Embryonic facial prominence (tissue), 1 donor: ENCODE measurements around the gene NEURL1B.
"Not testable (repeated sequence)": the region's sequence is repeated elsewhere in the genome, so short reads cannot be mapped to it uniquely, and the experiment has no call there.

Experiments used
- DNase-seq: peaks from one replicate; pipeline ENCODE4 v3.0.0-alpha.2; 2016; ENCODE audit errors: extremely low spot score

The NEURL1B gene

GRCh38 chr5:172634106-172634899, 6.8 kb upstream of the NEURL1B start:
- no peak for DNase-seq

GRCh38 chr5:172635038-172635437, 6.0 kb upstream of the NEURL1B start:
- no peak for DNase-seq

- no peak for DNase-seq
These were observed 4.6 kb upstream of the NEURL1B start for GRCh38 chr5:172636279-172637050.

DNA sequence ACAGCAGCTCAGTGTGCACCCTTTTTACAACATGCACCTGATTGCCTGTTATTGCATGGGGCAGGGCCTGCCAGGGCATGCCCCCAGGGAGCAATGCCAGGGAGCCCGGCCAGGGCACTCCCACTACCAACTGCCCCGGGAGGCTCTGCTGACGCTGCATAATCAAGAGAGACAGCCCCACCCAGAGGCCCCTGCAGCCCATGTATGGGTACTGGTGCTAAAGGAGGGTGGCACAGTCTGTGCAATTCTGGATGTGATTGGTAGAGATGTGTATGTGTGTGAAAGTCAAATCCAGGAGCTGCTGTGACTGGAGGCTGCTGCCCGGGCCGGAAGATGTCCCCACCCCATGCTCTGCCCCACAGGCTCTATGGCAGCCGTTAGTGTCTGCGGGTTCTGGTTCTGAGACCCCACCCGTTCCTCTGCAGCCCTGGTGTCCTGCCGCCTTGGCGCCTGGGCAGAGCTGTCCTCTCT, 3.9 kb upstream of the NEURL1B start:
- no peak for DNase-seq

- DNase-seq = no peak
These were observed 3.3 kb upstream of the NEURL1B start for GRCh38 chr5:172637740-172638139.

DNA sequence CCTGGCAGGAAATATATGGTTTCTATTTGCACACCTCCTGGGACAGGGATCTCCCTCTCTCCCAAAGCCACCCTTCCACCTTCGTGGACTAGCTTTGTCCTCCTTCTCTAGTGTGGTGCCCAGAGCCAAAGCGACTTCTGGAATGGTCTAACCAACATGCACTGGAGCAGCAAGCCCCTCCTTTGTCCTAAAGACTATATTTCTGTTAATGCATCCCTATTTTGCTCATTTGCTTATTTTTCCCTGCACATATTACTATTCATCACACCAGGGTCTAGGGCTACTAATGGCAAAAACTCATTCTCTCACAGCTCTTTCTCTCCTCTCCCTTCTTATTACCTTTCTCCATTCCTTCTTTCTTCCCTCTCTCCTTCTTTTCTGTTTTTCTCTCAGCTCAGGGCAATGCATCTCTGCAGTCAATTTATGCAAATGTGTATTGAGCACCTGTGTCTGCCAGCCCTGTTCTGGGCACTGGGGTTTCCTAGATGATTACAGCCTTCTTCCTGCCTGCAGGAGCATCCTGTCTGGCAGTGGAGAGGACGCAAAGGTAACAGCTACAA, 2.8 kb upstream of the NEURL1B start:
- no peak for DNase-seq

GRCh38 chr5:172640139-172640538, 924 bp upstream of the NEURL1B start:
- DNase-seq = no peak

GRCh38 chr5:172641359-172642050, 442 bp downstream of the NEURL1B start:
- DNase-seq = no peak

DNA sequence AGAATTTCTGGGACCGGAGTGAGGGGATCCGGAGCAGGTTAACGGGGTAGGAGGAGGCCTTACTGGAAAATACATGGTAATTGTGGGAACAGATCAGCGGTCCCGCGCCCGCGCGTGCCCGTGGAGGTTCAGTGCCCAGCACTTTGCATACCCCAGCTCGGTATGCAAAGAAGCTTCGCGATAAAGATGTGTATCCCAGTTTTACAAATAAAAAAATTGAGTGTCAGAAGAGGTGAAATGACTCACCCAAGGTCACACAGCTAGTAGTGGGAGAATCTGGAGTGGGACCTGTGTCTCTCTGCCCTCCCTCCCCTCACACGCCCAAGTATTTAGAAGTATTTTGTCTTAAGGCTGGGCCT, 967 bp downstream of the NEURL1B start:
- DNase-seq = no peak

GRCh38 chr5:172642486-172642885, 1.4 kb downstream of the NEURL1B start:
- DNase-seq = no peak

GRCh38 chr5:172642926-172643871, 2.1 kb downstream of the NEURL1B start:
- no peak for DNase-seq

- no peak for DNase-seq
These were observed 3.2 kb downstream of the NEURL1B start for GRCh38 chr5:172644266-172644665.

DNA sequence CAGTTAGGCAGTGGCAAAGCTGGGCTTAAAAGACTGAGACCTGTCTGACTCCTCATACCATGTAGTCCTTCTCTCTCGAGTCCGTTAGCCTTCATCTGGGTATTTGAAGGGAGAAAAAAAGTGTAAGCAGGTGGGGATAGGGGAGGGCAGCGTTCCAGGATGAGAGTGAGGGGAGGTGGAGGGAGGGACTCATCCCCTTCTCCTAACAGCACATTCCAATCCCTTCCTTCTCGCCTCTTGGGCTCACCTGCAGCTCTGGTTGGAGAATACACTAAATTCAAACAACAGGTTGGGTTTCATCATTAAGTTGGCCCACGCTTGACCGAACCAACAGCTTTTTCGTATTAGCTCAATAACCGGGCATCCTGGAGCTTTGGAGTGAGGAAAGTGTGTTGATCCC, 3.6 kb downstream of the NEURL1B start:
- no peak for DNase-seq

GRCh38 chr5:172645271-172646055, 4.4 kb downstream of the NEURL1B start:
- DNase-seq = no peak

DNA sequence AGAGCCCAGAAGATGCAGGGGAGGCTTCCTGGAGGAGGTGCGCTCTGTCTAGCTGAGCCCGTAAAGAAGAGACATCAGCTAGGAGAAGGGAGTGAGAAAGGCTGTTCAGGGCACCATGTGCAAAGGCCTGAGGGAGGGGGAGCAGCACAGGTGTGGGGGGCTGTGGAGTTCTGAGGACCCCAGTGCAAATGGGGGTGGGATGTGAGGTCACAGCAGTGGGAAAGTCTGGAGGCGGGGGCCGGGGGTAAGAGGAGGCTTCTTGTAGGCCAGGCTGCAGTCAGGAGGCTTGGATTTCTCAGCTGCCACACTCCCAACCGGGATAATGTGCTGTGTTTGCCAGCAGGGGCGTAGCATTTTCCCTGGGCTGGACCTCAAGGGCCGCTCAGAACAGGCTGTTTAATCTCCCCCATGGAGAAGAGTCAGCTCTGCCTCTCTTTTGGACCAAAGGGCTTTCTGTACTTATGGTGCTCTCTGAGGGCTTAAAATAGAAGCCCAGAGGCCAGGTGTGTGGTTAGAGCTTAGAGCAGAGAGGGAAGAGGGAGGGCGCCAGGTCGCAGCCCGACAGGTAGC, 5.7 kb downstream of the NEURL1B start:
- DNase-seq = no peak

DNA sequence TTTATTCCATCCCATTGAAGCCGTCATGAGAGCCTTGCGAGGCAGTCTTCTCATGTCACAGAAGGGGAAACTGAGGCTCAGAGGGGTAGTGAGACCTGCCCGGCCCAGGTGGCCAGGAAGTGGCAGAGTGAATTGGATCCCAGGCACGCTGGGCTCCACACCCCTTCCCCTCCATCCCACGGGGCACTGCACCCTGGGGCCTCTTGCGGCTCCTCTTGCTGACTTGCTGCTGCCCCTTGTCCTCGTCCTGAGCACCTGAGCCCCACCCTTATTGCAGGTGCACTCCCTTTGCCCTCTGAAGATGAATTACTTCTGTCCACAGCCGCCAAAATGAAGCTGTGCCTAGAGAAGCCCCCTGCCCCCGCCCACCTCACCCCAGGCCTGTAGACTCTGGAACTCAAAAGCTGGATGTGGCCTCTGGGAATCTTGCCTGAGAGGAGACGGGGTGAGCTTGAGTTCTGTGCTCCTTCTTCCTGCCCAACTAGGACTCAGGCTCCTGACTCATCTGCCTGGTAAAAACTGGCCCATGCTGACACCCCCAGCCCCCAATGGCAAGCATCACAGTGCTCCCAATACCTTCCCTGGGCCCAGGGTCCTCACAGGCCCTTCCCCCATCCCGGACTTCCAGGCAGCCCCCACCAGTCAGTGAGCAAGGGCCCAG, 6.4 kb downstream of the NEURL1B start:
- DNase-seq = no peak

GRCh38 chr5:172648013-172648381, 6.9 kb downstream of the NEURL1B start:
- no peak for DNase-seq

GRCh38 chr5:172648755-172649154, 7.7 kb downstream of the NEURL1B start:
- DNase-seq = no peak

GRCh38 chr5:172656496-172656895, 15.4 kb downstream of the NEURL1B start:
- DNase-seq = not testable (repeated sequence)
